ENCODE results near the gene MLLT10.

Gene MLLT10

DNA sequence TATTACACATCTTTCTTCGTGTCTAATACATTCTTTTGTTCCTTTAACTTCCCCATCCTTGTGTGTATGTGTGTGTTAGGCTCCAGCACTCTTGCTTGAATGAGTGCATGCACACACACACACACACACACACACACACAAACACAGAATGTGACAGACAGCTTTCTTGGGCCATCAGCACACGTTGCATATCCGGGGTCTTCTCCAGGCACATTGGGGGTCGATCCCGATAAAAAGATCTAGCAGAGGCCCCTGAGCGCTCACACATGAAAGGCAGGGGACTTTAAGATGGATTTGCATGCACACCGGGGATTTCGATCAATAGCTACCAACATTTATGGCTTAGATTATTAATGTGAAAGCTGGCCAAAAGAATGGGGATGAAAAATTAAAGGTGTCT, 13.1 kb upstream of the MLLT10 start:
- H3K27ac ChIP-seq = no peak overlapping the region
- H3K4me1 ChIP-seq = peaks cover 13% of the 10 kb centered on the region
- no peaks in the 10 kb centered on the region for H3K36me3 ChIP-seq (ENCODE audit: control insufficient read depth, insufficient read depth, low read length)
- H3K4me2 ChIP-seq (ENCODE audit: low read length) = no peak overlapping the region
- no peak overlapping the region for H2AFZ ChIP-seq
- H3K4me3 ChIP-seq (ENCODE audit: low read depth, low read length) = no peak overlapping the region
- no peak overlapping the region for H3K9ac ChIP-seq
- H3K27me3 ChIP-seq (ENCODE audit: control insufficient read depth, insufficient read depth, low read length) = no peaks in the 10 kb centered on the region
- TF ChIP-seq, protein P1, sequence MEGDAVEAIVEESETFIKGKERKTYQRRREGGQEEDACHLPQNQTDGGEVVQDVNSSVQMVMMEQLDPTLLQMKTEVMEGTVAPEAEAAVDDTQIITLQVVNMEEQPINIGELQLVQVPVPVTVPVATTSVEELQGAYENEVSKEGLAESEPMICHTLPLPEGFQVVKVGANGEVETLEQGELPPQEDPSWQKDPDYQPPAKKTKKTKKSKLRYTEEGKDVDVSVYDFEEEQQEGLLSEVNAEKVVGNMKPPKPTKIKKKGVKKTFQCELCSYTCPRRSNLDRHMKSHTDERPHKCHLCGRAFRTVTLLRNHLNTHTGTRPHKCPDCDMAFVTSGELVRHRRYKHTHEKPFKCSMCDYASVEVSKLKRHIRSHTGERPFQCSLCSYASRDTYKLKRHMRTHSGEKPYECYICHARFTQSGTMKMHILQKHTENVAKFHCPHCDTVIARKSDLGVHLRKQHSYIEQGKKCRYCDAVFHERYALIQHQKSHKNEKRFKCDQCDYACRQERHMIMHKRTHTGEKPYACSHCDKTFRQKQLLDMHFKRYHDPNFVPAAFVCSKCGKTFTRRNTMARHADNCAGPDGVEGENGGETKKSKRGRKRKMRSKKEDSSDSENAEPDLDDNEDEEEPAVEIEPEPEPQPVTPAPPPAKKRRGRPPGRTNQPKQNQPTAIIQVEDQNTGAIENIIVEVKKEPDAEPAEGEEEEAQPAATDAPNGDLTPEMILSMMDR (IDR thresholded peaks at IDR 0.05) = no peak
- H3K79me2 ChIP-seq = no peaks in the 10 kb centered on the region
- no peaks in the 10 kb centered on the region for H3K9me3 ChIP-seq (ENCODE audit: control insufficient read depth, low read length)

DNA sequence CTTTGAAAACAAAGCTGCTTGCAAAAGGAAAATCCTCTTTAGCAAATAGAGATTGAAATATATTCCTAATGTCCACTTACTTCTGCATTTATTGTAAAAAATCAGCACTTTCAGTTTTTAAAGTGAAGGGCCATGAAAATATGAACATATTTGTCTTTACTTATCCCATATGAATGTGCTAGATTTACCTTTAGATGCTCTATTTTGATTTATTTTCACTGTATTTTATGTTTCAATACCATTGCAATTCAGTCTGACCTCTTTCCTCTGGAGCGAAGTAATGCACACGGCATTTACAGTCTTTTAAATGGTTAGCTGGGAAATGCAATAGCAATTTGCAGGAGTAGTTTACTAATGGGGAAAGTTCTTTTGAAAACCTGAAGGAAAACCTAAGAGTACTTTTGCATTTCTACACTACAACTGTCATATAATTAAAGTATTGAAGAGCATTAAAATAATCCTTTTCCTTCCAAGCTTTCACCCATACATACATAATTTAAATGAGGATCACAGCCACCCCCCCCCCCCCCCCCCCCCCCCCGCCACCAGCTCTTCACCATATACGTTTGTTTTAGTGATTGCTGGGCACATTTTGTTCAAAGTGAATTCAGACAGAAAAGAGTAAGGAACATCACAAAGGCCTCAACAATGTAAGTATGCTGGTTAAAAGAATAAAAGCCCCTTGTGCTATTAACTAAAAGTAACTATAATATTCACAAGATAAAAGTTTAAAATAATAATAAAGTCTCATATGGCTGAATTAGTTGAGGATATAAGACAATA, 12.1 kb upstream of the MLLT10 start:
- no peak overlapping the region for H3K4me3 ChIP-seq (ENCODE audit: low read depth, low read length)
- no peaks in the 10 kb centered on the region for H3K27me3 ChIP-seq (ENCODE audit: control insufficient read depth, insufficient read depth, low read length)
- H3K27ac ChIP-seq = no peak overlapping the region
- no peaks in the 10 kb centered on the region for H3K79me2 ChIP-seq
- H3K36me3 ChIP-seq (ENCODE audit: control insufficient read depth, insufficient read depth, low read length) = no peaks in the 10 kb centered on the region
- H3K4me2 ChIP-seq (ENCODE audit: low read length) = no peak overlapping the region
- H3K9ac ChIP-seq = no peak overlapping the region
- H3K4me1 ChIP-seq = peaks cover 13% of the 10 kb centered on the region
- H2AFZ ChIP-seq = no peak overlapping the region
- H3K9me3 ChIP-seq (ENCODE audit: control insufficient read depth, low read length) = no peaks in the 10 kb centered on the region
- TF ChIP-seq, protein P1 (IDR thresholded peaks at IDR 0.05) = no peak

DNA sequence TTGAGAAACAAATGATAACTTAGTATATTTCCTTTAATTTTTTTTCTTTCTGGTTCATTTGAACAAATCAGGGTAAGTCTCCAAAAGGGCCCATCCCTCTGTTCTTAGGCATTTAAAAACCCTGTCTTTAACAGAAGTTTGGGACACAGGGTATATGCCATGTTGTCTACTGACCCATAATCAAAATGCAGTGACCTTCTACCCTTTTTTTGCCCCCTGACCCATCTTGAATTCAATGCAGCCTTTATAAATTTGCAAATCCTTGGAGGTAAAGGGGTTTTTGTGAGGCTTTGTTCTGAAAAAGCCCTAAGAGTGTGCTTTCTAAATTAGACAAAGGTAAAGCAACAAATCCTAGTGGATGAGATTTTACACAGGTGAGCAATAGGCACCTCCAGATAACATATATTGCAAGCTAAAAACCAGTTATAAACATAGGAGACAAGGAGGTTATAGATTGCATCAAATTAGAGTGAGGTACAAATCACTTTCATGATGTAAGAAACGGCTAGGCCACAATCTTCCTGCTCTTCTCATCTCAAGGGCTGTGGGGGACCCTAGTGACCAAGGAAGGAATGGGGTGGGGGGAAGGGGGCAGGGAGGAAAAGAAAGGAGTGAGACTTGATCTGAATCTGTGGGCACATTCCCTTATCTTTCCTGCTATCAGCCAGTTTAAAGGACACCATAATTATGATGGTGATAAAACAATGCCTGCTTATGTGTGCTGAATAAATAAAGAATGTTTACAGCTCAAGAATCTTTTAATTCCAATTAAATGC, 11.2 kb upstream of the MLLT10 start:
- Histone ChIP-seq H3K4me2 (ENCODE audit: low read length) (no peak overlapping the region), H3K27ac (no peak overlapping the region), H2AFZ (no peak overlapping the region), H3K9ac (no peak overlapping the region), H3K79me2 (no peaks in the 10 kb centered on the region), H3K36me3 (ENCODE audit: control insufficient read depth, insufficient read depth, low read length) (no peaks in the 10 kb centered on the region), H3K4me3 (ENCODE audit: low read depth, low read length) (no peak overlapping the region), H3K4me1 (peaks cover 10% of the 10 kb centered on the region), H3K9me3 (ENCODE audit: control insufficient read depth, low read length) (no peaks in the 10 kb centered on the region), H3K27me3 (ENCODE audit: control insufficient read depth, insufficient read depth, low read length) (no peaks in the 10 kb centered on the region)
- TF ChIP-seq, protein P1 (IDR thresholded peaks at IDR 0.05) = no peak

DNA sequence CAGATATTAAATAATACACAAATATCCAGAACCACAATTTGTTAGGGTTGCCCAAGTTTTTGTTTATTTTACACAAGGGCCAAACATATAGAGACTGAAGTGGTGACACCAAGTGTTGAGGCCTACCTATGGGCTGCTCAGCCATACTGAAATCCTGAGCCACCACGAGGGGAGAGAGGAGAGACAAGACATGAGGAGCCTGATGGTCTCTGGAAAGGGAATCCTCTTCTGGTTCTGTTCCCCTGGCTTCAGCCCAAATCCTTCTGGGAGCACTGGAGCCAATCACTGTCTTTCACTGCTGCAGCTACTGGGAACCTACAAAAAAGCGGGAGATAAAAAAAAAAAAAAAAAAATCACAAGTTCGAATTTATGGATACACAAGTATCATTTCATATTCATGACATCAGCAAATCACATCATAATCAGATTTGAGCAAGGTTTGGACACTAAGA, 10.4 kb upstream of the MLLT10 start:
- H3K27me3 ChIP-seq (ENCODE audit: control insufficient read depth, insufficient read depth, low read length) = no peaks in the 10 kb centered on the region
- TF ChIP-seq, protein P1 (IDR thresholded peaks at IDR 0.05) = no peak
- H3K36me3 ChIP-seq (ENCODE audit: control insufficient read depth, insufficient read depth, low read length) = no peaks in the 10 kb centered on the region
- no peaks in the 10 kb centered on the region for H3K9me3 ChIP-seq (ENCODE audit: control insufficient read depth, low read length)
- peaks cover 10% of the 10 kb centered on the region for H3K4me1 ChIP-seq
- no peaks in the 10 kb centered on the region for H3K79me2 ChIP-seq
- H2AFZ ChIP-seq = peak overlapping the region; percentile 10
- H3K27ac ChIP-seq = no peak overlapping the region
- no peak overlapping the region for H3K4me2 ChIP-seq (ENCODE audit: low read length)
- H3K4me3 ChIP-seq (ENCODE audit: low read depth, low read length) = no peak overlapping the region
- no peak overlapping the region for H3K9ac ChIP-seq
